HCT116 (cell line): ENCODE results near the gene PRDM2. TPM values are rescaled to one million over a fixed set of nuclear protein-coding genes. Genes with fewer than 3 reads are reported as not detected.

Source experiments
- ATAC-seq: fragments of 200-7000 bp; cut with Tn5 transposase; 2 replicates; pipeline ENCODE4 v1.9.1; 2020; ENCODE audit warnings: mild to moderate bottlenecking, moderate library complexity
- BruUV-seq: library from RNA; stranded (reverse); fragments of 400-500 nt; replicated peaks from 2 replicates; lab custom pipeline; 2021; lab: Mats Ljungman, UMichigan
- CTCF ChIA-PET: fragments of 300-600 bp; sonication (Branson Sonifier 250); formaldehyde crosslinking; loops from one replicate; lab custom pipeline; 2021; ENCODE audit warnings: antibody characterized with exemption; lab: Charles Lee
- POLR2A ChIA-PET: fragments of 300-600, 350-600 bp; sonication (Branson Sonifier 250); formaldehyde crosslinking; loops from one replicate; lab custom pipeline; 2021; ENCODE audit warnings: antibody characterized with exemption; lab: Charles Lee
- RAD21 ChIA-PET, 2 experiments: fragments of 300-600 bp; sonication (Branson Sonifier 250); formaldehyde crosslinking; loops; one replicate each; lab custom pipeline; 2023; ENCODE audit warnings: low total read pairs in 2 of 2; ENCODE audit not compliant: uncharacterized antibody in 2 of 2, unreplicated experiment in 2 of 2, low non-redundant PET in 1 of 2; lab: Charles Lee
- DNase-seq: peaks from one replicate; pipeline ENCODE4 v3.0.0-alpha.2; 2010; ENCODE audit warnings: low read depth, low spot score
- H2AFZ ChIP-seq: fragments of 200-600 bp; shearing (Covaris generic), sonication (generic); 2 replicates; pipeline ENCODE4 v1.6.1; 2017; ENCODE audit warnings: low read depth, mixed run types, mixed read lengths, antibody characterized with exemption, low read length; ENCODE audit not compliant: poor library complexity, severe bottlenecking
- H3K27ac ChIP-seq: 2 replicates; pipeline ENCODE4 v1.5.1; 2012; ENCODE audit warnings: low read depth, low read length
- H3K27me3 ChIP-seq: fragments of 200-600 bp; sonication (generic); 2 replicates; pipeline ENCODE4 v1.6.1; 2016; ENCODE audit warnings: mixed run types, low read length, mixed read lengths; ENCODE audit not compliant: insufficient read depth
- H3K36me3 ChIP-seq, 2 experiments: fragments of 200-500 bp in 1 of 2; fragments of 200-600 bp in 1 of 2; sonication (Bioruptor generic) in 1 of 2; sonication (generic) in 1 of 2; 2 replicates each; pipeline versions ENCODE4 v1.5.1 to v1.6.1; 2014 to 2016; ENCODE audit warnings: low read length in 2 of 2, inconsistent platforms in 1 of 2, mixed read lengths in 1 of 2, mixed run types in 1 of 2; ENCODE audit not compliant: insufficient read depth in 2 of 2, control insufficient read depth in 1 of 2
- H3K4me1 ChIP-seq, 2 experiments: fragments of 200-600 bp in 1 of 2; sonication (generic) in 1 of 2; 2 replicates each; pipeline versions ENCODE4 v1.5.1 to v1.6.1; 2012 to 2017; ENCODE audit warnings: low read length in 2 of 2, inconsistent platforms in 1 of 2, mild to moderate bottlenecking in 1 of 2, mixed read lengths in 1 of 2, mixed run types in 1 of 2, moderate library complexity in 1 of 2; ENCODE audit not compliant: insufficient read depth in 2 of 2, control insufficient read depth in 1 of 2
- H3K4me2 ChIP-seq: fragments of 200-600 bp; sonication (generic); 2 replicates; pipeline ENCODE4 v1.6.1; 2017; ENCODE audit warnings: mixed run types, low read length, mixed read lengths
- H3K4me3 ChIP-seq, 2 experiments: fragments of 200-600 bp in 1 of 2; sonication (generic) in 1 of 2; replicated peaks in 1 of 2; 2 replicates each; pipeline ENCODE4 v1.5.1; 2011 to 2016; ENCODE audit warnings: low read length in 2 of 2, control low read depth in 1 of 2, low read depth in 1 of 2, mild to moderate bottlenecking in 1 of 2, mixed read lengths in 1 of 2, mixed run types in 1 of 2
- H3K79me2 ChIP-seq: fragments of 200-600 bp; sonication (generic); 2 replicates; pipeline ENCODE4 v1.6.1; 2017; ENCODE audit warnings: mild to moderate bottlenecking, mixed run types, low read length, moderate library complexity, mixed read lengths; ENCODE audit not compliant: insufficient read depth
- H3K9ac ChIP-seq: fragments of 200-600 bp; sonication (generic); 2 replicates; pipeline ENCODE4 v1.6.1; 2016; ENCODE audit warnings: low read length, mixed read lengths
- H3K9me2 ChIP-seq: fragments of 200-600 bp; sonication (generic), shearing (Covaris generic); 2 replicates; pipeline ENCODE4 v1.6.1; 2017; ENCODE audit warnings: mixed run types, mild to moderate bottlenecking, moderate library complexity; ENCODE audit not compliant: insufficient read depth
- H3K9me3 ChIP-seq, 2 experiments: fragments of 200-500 bp in 1 of 2; fragments of 200-600 bp in 1 of 2; sonication (Bioruptor generic) in 1 of 2; sonication (generic) in 1 of 2; 2 replicates each; pipeline ENCODE4 v1.6.1; 2014 to 2017; ENCODE audit warnings: low read length in 2 of 2, mixed read lengths in 2 of 2, inconsistent platforms in 1 of 2, low read depth in 1 of 2, mild to moderate bottlenecking in 1 of 2, mixed run types in 1 of 2, moderate library complexity in 1 of 2; ENCODE audit not compliant: control insufficient read depth in 1 of 2, insufficient read depth in 1 of 2
- H4K20me1 ChIP-seq: fragments of 200-600 bp; sonication (generic), shearing (Covaris generic); 2 replicates; pipeline ENCODE4 v1.6.1; 2017; ENCODE audit warnings: mixed run types, mild to moderate bottlenecking, moderate library complexity; ENCODE audit not compliant: insufficient read depth
- ATF3 ChIP-seq: IDR thresholded peaks from 2 replicates; pipeline ENCODE4 v1.6.1; 2012
- CBX3 ChIP-seq: IDR thresholded peaks from 2 replicates; pipeline ENCODE4 v1.6.1; 2012; ENCODE audit warnings: low read depth
- CEBPB ChIP-seq: IDR thresholded peaks from 2 replicates; pipeline ENCODE4 v1.6.1; 2012; ENCODE audit warnings: low read depth
- EGR1 ChIP-seq: IDR thresholded peaks from 2 replicates; pipeline ENCODE4 v1.6.1; 2012; ENCODE audit warnings: low read depth
- EZH2 ChIP-seq: fragments of 200-600 bp; sonication (generic); IDR thresholded peaks from 2 replicates; pipeline ENCODE4 v1.6.1; 2017; ENCODE audit warnings: antibody characterized with exemption, mixed run types
- EZH2phosphoT487 ChIP-seq: fragments of 200-600 bp; IDR thresholded peaks from 2 replicates; pipeline ENCODE4 v1.6.1; 2018; ENCODE audit warnings: antibody characterized with exemption, borderline replicate concordance
- FOSL1 ChIP-seq: IDR thresholded peaks from 2 replicates; pipeline ENCODE4 v1.6.1; 2012; ENCODE audit warnings: low read depth
- JUND ChIP-seq: IDR thresholded peaks from 2 replicates; pipeline ENCODE4 v1.6.1; 2012
- MAX ChIP-seq: IDR thresholded peaks from 2 replicates; pipeline ENCODE4 v1.6.1; 2012
- POLR2A ChIP-seq: IDR thresholded peaks from 2 replicates; pipeline ENCODE4 v1.7.0; 2011; ENCODE audit warnings: borderline replicate concordance; ENCODE audit not compliant: insufficient read depth, insufficient read length; ENCODE audit errors: extremely low read depth
- REST ChIP-seq: IDR thresholded peaks from 2 replicates; pipeline ENCODE4 v1.6.1; 2012; ENCODE audit warnings: low read depth
- SIN3A ChIP-seq: IDR thresholded peaks from 2 replicates; pipeline ENCODE4 v1.6.1; 2012; ENCODE audit warnings: low read depth
- SP1 ChIP-seq: IDR thresholded peaks from 2 replicates; pipeline ENCODE4 v1.6.1; 2012; ENCODE audit warnings: low read depth
- TCF7L2 ChIP-seq: IDR thresholded peaks from 2 replicates; pipeline ENCODE4 v1.7.0; 2011; ENCODE audit warnings: borderline replicate concordance, inconsistent platforms; ENCODE audit not compliant: insufficient read depth, insufficient read length; ENCODE audit errors: extremely low read depth
- ZFX ChIP-seq: fragments of 450-650 bp; IDR thresholded peaks from 2 replicates; pipeline ENCODE4 v1.6.1; 2017
- ZNF274 ChIP-seq: fragments of 200-500 bp; sonication (Bioruptor generic); IDR thresholded peaks from 2 replicates; pipeline ENCODE4 v1.6.1; 2014; ENCODE audit warnings: mild to moderate bottlenecking, low read depth, low read length, inconsistent platforms
- intact Hi-C: fragments of 100-400 bp; cut with micrococcal nuclease; formaldehyde crosslinking; loops from 2 replicates; pipeline ENCODE4 v1.10.0; 2022
- total RNA-seq: library from RNA; stranded (reverse); gene quantifications from one replicate; pipeline ENCODE4 v1.2.1, GENCODE V29; 2021; ENCODE audit not compliant: unreplicated experiment

Gene PRDM2
- total RNA-seq, 1 experiment from 2014 or later: 17.3 TPM

GRCh38 chr1:13830170-13830569 lies 130.2 kb downstream of the PRDM2 start (continued):
- TF ChIP-seq SP1: no peak

- intact Hi-C loops: no loop called here
- no TSS peak for BruUV-seq
- CTCF ChIA-PET: interaction anchor here (2.4 kb wide), 1 partner anchor 129 kb away, joined by 11 read pairs; no protein-coding TSS in a partner anchor
Observed at GRCh38 chr1:13830616-13831280, 130.8 kb downstream of the PRDM2 start.

GRCh38 chr1:13832100-13832499 lies 132.1 kb downstream of the PRDM2 start:
- intact Hi-C loops: no loop called here
- H3K9me3 ChIP-seq: no peaks in the 10 kb centered on the region
- H2AFZ ChIP-seq: no peak overlapping the region
- H3K9me2 ChIP-seq: no peaks in the 10 kb centered on the region
- no peaks in the 10 kb centered on the region for H3K36me3 ChIP-seq
- no peaks in the 10 kb centered on the region for H4K20me1 ChIP-seq
- H3K4me3 ChIP-seq: no peak overlapping the region
- ATAC-seq (no peak), DNase-seq (no peak)
- no peaks in the 10 kb centered on the region for H3K27me3 ChIP-seq
- POLR2A ChIA-PET: no interaction called here
- CTCF ChIA-PET: no interaction called here
- H3K27ac ChIP-seq: no peak overlapping the region
- H3K79me2 ChIP-seq: no peaks in the 10 kb centered on the region
- no peak overlapping the region for H3K4me2 ChIP-seq
- no peak overlapping the region for H3K9ac ChIP-seq
- RAD21 ChIA-PET: no interaction called here
- H3K4me1 ChIP-seq: peaks cover 5 to 13% of the 10 kb centered on the region in 2 experiments; a peak in 2 of 4 replicates
- BruUV-seq: no TSS peak
- TF ChIP-seq REST: no peak
- TF ChIP-seq ATF3: no peak
- TF ChIP-seq TCF7L2: no peak
- TF ChIP-seq MAX: no peak
- no peak for TF ChIP-seq FOSL1
- TF ChIP-seq ZNF274: no peak
- TF ChIP-seq POLR2A: no peak
- TF ChIP-seq SP1: no peak
- TF ChIP-seq SIN3A: no peak
- TF ChIP-seq EGR1: no peak
- no peak for TF ChIP-seq JUND
- no peak for TF ChIP-seq ZFX
- no peak for TF ChIP-seq CBX3
- TF ChIP-seq EZH2: no peak
- no peak for TF ChIP-seq EZH2phosphoT487

More at GRCh38 chr1:13830616-13831280, 130.8 kb downstream of the PRDM2 start:
- Histone ChIP-seq H3K4me2 (no peak overlapping the region), H3K4me3 (no peak overlapping the region), H2AFZ (no peak overlapping the region), H3K27me3 (no peaks in the 10 kb centered on the region), H3K9ac (no peak overlapping the region), H4K20me1 (no peaks in the 10 kb centered on the region), H3K27ac (no peak overlapping the region), H3K4me1 (peaks cover 5 to 13% of the 10 kb centered on the region in 2 experiments; a peak in 2 of 4 replicates), H3K9me2 (no peaks in the 10 kb centered on the region), H3K36me3 (no peaks in the 10 kb centered on the region), H3K9me3 (no peaks in the 10 kb centered on the region), H3K79me2 (no peaks in the 10 kb centered on the region)
- ATAC-seq: no peak
- POLR2A ChIA-PET: no interaction called here
- RAD21 ChIA-PET: no interaction called here
- no peak for TF ChIP-seq SP1
- TF ChIP-seq CEBPB: no peak
- no peak for TF ChIP-seq CBX3
- DNase-seq: no peak
